Activated T-helper 9 cell treated with anti-CD3 and anti-CD28 coated beads, Interleukin-2, amount 50 U/mL, for 16 hours (primary cell): ENCODE results near the gene MOCS3.
A peak's percentile ranks its signal among the peaks of the same experiment; 100 is the strongest.
"Not testable (repeated sequence)": the region's sequence is repeated elsewhere in the genome, so short reads cannot be mapped to it uniquely, and the experiment has no call there.

Experiments
- DNase-seq: peaks from one replicate; pipeline ENCODE4 v3.0.0-alpha.2; 2020; ENCODE audit warnings: low read depth

MOCS3 gene

DNA sequence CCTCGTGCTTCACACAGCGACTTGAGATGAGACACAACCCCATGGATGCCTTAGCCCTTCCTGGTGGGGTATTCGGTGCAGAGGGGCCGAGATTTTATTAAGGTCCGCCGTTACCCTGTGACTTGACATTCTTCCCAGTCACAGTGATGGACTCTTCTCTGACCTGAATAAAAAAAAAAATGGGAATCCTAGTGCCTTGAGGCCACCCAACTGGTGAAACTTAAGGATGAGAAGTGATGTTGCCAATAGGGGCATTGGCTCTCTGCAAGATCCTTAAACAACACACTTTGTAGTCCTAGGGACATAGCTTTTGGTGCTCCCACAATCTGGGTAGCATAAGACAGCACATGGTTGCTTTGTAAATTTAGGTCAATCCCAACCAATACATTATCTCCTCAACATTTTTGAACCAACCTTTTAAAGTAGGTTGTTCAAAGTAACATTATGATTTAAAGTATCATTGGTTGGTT is 26.6 kb upstream of the MOCS3 start:
- DNase-seq = no peak

DNA sequence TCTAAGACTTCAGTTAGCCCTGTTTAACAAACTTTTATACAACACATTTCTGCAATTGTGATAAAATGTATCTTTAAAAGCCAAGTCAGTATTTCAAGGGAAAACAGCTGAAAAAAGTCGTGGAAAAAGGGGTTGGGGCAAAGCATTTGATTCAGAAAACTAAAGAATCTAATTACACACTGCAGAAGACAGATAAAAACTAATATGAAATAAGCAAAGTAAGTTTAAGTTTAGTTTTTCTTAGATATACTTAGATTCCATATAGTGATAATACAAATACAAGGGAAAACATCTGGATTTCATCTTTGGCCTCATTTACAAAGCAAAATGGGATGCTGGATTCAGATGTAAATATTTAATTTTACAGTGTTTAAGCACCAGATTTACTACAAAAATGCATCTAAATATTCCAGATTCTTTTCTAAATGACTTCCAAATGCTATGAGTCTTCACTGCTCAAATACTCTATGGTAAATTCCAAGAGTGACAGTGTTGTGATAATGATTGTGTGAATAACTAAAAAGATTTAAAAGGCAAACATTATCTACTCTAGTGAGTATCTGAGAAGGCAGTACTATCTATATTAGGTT is 25.8 kb upstream of the MOCS3 start:
- DNase-seq = no peak

DNA sequence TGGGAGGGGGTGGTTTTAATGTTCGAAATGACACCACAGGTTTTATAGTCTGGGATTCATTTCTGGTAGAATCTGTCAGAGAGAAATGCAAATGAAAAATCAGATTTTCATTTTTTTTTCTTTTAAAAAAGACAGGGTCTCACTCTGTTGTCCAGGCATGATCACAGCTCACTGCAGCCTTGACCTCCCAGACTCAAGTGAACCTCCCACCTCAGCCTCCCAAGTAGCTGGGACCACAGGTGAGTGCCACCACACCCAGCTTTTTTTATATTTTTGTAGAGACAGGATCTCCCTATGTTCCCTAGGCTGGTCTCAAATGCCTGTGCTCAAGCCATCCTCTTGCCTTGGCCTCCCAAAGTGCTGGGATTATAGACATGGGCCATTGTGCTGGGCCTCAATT is 25.0 kb upstream of the MOCS3 start:
- DNase-seq = no peak

DNA sequence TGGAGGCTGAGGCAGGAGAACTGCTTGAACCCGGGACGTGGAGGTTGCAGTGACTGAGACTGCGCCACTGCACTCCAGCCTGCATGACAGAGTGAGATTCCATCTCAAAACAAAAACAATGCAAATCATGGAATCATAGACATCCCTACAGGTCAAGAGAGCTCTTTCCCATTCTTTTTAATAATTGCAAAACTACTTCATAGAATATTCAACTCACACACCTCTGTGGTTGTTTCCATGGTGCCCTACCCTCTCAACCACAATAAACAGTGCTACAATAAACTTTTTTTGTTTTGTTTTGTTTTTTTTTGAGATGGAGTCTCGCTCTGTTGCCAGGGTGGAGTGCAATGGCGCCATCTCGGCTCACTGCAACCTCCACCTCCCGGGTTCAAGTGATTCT is 15.5 kb upstream of the MOCS3 start:
- DNase-seq = no peak

DNA sequence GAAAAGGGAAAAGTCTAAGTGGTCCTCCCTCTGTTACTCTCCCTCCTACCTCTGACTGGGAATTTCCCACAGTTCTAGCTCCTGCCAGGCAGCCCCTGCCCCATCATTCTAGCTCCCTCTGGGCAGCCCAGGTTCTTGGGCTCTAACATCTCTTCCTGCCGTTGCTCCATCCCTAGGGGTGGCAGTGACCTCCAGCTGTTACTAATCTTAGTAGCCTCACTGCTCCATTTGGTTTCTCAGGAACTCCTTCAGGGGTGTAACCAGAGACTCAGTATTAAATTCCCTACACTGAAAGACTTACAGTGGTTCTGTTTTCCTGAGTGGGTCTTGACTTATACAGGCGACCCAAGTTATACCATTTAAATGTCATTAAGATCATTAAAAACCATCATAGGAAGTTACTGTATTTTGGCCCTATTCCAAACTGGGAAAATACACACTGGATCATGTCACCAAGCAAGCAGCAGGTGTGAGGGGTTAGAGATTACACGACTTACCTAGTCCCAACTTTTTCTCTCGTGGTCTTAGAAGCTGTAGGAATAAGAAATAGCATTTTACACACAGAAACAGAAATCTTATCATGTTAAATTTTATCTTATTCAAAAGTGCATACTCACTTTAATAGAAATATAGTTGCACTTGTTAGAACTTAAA is 10.4 kb upstream of the MOCS3 start:
- no peak for DNase-seq

DNA sequence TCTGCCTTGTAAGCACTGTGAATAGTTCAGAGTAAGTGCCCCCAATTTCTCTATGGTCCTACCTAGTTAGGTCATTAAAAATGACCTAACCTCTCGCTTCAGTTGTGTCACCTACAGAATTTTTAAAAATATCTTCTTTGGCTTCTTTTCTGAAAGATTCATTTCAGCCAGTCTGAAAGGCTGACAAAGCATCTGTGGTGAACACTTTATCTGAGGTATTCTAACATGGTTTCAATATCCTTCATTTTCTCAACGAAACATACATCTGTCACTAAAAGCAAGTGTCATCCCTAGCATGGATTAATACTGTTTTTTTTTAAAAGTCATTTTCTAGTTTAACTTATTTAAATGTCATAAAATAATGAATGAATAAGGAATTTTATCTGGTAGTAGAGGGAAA is 5.4 kb upstream of the MOCS3 start:
- no peak for DNase-seq

DNA sequence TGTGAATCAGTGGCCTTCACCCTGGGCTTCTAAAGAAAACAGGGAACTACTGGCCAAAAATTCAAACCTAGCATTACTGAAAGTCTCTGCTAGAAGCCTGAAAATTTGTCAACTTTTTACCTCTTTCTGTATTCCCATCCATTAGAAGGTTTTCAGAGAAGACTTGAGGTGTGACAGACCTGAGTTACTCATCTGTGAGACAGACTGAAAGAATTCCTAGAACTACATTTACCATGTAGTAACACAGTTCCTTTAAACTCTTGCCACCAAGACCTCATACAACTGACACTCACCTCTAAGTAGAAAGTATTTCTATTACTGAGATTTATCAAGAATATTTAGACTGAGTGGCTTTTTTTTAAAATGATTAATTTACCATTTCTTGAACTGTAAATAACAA is 4.8 kb upstream of the MOCS3 start:
- no peak for DNase-seq

DNA sequence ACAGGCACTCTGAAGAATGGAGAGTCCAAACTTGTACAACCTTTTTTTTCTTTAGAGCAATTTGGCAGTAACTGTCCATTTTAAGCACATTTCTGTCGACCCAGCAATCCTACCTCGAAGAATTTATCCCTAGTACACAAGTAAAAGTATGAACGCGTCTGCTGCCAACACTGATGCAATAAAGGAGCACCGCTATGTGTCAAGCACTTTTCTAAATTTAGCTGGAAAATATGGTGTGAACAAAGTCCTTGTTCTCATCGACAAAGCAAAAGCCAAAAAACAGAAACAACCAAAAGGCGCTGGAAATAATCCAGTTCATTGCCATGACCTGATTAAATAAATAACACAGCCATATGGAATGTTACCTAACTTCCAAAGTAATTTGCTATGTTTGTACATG is 1.3 kb upstream of the MOCS3 start:
- DNase-seq = no peak

DNA sequence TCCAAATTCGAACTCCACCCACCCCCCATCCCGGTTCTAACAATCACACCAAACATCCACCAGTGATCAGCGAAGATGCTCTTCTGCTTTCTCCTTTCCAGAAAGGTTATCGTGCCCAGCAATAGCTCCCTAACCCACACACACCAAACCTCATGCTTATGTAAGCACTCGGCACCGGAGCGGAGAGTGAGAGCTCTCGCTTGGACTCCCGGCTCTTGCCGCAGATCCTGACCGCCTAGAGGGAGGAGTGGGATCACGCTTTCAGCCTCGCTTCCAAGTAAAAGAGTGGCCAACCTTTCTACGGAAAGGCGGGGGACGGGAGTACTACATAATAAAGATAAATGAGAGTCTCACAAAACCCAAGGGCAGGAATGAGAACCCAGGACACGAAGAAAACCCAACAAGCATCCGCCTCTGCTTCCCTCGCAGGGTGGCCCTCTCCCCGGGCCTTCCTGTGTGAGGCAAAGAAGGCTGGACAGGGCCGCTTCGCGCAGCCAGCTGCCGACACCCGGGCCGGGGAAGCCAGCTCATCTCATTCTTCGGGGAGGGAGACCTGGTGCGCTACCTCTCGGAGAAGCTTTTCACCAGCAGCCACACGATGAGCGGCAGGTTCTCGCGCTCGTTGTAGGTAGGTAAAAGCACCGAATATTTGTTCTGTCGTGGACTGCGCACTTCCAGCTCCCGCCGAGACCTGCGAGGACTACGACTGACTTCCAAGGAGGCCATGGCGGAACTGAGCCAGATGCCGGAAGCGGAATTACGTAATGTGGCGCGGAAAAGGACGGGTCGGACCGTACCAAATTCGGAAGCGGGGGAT is 612 bp upstream of the MOCS3 start, which contains the start of gene DPM1:
Gene DPM1, minus strand, starts transcription at position 735 of the 817 bp plus-strand sequence. Its CDS starts 9 bp downstream, at position 726.
- peak; percentile 79 for DNase-seq

DNA sequence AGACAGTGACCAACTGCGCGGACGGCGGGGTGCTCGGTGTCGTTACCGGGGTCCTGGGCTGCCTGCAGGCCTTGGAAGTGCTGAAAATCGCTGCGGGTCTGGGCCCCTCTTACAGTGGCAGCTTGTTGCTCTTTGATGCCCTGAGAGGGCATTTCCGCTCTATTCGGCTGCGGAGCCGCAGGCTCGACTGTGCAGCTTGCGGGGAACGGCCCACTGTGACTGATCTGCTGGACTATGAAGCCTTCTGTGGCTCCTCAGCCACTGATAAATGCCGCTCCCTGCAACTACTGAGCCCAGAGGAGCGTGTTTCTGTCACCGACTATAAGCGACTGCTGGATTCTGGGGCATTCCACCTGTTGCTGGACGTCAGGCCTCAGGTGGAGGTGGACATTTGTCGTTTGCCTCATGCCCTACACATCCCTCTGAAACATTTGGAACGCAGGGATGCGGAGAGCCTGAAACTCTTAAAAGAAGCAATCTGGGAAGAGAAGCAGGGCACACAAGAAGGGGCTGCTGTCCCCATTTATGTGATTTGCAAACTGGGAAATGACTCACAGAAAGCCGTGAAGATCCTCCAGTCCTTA is 1.0 kb downstream of the MOCS3 start:
- DNase-seq = no peak

DNA sequence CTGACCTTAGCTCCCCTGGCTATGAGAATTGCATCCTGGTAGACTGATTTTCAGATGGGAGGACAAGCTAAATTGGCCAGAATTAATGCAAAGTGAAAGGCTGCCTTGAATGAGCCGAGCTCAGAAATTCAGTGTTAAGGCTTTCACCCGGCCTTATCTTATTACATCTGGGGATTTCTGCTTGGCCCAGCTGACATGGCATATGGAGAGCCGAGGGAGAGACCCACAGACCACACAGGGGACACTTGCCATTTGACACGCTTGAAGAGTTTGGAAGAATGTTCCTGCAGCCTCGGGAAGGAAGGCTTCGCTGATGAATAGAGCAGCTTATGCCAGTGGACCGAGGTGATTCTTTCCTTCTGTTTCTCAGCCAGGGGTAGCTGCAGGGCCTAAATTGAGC is 9.0 kb downstream of the MOCS3 start:
- DNase-seq = no peak

DNA sequence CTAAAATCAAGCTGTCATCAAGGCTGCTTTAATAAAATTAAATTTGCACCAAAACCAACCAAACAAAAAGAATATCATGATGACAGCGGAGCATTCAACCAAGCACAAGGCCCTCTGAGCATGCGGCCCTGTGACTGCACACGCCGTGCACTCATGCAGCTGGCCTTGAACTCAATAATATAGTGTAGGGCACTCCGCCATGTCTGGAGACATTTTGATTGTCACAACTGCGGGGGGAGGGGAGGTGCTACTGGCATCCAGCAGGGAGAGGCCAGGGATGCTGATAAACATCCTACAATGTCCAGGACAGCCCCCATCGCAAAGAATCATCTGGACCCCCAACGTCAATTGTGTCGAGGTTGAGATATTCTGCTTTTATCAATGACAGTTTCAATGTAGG is 9.7 kb downstream of the MOCS3 start:
- DNase-seq = no peak

DNA sequence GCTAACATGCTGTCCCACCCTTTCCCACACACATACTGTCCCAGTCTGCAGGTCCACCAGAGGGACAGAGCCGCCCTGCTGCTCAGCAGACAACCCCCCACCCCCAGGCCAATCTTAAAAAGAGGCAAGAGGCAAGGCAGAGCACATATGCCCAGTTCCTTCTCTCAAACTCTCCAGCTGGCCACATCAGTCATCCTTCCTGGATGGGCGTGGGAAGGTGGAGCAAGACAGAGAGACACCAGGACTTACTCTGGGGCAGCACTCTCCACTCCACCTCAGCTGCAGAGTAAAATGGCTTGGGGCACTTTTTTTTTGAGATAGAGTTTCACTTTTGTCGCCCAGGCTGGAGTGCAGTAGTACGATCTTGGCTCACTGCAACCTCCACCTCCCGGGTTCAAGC is 10.8 kb downstream of the MOCS3 start:
- no peak for DNase-seq

DNA sequence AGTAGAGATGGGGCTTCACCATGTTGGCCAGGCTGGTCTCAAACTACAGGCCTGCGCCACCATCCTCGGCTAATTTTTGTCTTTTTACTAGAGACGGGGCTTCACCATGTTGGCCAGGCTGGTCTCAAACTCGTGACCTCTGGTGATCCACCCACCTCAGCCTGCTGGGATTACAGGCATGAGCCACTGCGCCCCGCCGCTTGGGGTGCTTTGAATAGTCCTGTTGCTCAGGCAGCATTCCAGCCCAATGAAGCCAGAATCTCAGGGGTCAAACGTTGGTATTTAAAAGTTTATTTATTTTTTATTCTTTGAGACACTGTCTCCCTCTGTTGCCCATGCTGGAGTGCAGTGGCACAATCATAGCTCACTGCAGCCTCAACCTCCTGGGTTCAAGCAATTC is 11.3 kb downstream of the MOCS3 start:
- DNase-seq = no peak

DNA sequence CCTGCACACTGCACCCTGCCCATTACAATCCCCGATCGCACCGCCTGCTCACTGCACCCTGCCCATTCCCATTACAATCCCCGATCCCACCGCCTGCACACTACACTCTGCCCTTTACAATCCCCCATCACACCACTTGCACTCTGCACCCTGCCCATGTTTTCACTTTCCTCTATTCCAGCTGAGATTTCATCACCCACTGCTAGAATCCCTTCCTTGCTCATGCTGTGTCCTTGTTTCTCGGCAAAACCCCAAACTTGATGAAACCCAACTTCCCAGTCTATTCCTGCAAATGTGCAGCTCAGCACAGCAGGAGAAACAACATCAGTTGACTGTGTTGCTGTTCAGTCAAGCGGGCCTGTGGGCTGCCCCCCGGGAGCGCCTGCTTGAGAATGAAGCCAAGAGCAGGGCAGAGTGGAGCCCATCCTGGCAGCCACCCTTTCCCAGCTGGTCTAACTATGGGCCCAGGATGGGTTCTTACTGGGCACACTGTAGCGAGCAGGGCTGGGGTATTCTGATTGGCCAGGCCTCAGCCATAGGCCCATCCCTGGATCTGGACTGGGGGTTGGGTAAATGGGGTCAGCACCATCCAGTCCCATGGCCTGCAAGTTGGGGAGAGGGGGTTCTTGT is 17.2 kb downstream of the MOCS3 start:
- DNase-seq = no peak

DNA sequence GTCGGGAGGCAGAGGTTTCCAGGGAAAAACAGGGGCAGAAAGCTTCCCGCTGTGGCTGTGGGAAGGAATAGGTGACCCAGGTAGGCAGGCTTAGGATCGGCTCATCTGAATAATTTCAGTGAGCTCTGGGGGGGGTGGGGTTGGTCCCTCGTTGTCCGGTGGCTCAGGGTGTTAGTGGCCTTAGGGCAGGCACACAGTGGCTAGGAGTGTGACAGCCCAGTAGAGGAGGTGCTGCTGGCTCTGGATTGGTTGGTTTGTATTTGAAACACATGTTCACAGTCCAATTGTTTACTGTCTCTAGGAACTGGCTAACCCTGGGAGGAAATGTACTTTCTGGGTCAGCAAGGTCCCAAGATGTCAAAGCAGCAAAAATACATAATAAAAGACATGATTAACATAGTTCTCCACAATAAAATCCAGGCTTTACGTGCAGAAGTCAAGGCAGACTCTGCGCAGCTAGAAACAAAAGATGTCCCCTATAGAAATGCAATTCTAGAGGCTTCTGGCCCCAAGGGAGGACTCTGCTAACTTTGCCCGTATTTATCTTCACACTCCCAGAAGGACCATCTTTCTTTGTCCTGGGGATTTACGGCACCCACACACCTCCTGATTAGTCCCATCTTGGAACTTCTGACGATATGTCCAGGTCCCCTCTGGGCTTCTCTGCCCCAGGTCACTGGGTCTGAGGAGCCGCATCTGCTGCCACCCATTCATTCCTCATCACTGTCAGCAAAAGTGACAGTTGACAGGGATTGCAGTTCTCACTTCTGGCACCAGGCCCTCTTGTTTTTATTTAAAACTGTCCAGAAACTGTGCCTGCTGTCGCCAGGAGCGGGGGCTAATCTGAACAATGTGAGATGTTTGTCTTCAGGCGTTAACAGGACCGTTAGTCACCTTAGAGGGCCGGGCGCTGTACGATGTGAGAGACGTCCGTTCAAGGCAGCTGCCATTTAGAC is 18.7 kb downstream of the MOCS3 start:
- no peak for DNase-seq

DNA sequence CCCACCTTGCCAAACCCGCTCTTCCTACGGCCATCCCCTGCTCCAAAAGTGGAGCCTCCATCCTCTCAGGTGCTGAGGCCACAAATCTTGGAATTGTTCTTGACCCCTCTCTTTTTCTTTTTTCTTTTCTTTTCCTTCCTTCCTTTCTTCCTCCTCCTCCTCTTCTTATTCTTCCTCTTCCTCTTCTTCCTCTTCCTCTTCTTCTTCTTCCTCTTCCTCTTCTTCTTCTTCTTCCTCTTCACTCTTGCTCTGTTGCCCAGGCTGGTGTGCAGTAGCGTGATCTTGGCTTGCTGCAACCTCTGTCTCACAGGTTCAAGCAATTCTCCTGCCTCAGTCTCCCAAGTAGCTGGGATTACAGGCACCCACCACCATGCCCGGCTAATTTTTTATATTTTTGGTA is 19.9 kb downstream of the MOCS3 start:
- DNase-seq = not testable (repeated sequence)

DNA sequence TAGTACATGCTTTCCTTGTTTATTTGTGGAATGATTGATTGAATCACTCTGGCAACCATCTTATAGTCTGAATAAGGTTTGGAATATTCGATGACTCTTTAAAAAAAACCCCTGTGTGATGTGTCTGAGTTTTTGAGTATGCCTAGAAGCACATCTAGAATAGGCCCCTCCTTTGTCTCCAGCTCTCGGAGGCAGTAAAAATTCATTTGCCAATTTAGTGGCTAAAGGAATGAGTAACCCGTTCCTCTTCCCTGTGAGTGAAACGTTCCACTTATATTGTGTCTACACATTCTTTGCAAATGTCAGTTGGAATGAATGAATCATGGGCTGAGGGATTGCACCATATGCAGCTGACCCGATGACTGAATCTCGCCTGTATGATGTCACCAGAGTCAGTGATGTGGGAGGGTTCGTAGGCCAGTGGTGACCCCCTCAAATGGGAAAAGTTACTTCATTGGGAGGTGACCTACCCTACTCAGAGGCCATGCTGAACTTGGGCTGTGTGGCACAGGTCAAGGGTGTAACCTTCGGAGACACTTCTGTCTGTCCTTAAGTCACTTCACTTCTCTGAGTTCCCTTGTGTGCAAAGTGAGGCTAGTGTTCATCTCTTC is 21.6 kb downstream of the MOCS3 start:
- DNase-seq = no peak

DNA sequence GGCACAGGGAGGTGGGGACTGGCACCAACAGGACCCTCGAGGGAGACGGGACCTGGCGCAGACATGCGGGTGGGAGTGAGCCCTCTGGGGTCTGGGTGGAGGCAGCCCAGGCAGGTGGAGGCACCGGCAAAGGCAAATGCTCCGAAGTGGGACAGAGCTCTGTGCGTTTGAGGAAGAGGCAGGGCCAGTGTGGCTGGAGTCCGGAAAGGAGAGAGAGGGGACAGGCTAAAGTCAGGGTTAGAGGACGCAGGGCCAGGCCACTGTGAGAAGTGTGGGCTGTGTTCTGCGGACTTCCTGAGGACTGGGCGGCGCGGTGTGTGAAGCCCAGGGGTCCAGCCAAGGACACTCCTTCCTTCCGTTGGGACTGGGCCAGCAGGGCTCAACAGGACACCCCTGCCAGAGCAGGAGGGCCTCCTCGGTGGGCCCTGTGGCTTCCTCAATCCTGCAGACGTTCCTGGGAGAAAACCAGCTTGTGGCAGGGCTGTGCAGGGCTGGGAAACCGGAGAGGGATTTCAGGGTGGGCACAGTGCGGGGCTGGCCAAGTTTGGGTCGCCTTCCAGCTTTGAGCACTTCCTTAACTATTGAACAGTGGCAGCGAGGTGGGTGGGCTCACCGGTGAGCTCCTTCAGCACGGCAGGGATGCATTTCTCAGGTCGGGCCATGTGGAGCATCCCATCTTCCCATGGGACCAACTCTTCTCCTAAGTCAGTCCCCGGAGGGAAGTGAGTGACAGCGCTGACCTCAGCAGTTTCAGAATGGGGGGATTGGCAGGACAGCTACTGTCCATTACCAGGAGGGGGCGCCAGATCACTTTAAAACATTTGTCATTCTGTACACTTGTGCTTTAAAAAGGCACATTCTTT is 22.5 kb downstream of the MOCS3 start:
- DNase-seq = peak; percentile 31

DNA sequence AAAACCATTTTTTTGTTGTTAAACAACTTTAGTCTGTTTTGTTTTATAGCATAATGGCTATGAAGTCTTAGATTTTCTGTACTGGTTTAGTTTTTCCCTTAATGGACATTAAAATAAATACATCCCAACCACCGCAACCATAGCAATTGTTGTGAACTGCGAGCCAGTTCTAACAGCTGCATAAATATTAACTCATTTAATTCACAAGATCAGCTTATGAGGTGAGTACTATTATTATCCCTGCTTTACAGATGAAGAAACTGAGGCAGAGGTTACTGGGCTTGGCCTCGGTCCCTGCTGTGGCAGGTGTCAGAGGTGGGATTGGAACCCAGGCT is 23.1 kb downstream of the MOCS3 start:
- DNase-seq = no peak
